HepG2 (cell line): ENCODE data around the gene NDUFAF8. TPM values are rescaled to one million over a fixed set of nuclear protein-coding genes. Genes with fewer than 3 reads are reported as not detected.

Source experiments
- AKNA ChIP-seq: sonication (generic); formaldehyde crosslinking; IDR thresholded peaks from 2 replicates; pipeline ENCODE4 v1.4.0; 2020; ENCODE audit warnings: missing genetic modification reagents, borderline replicate concordance
- ARNT2 ChIP-seq: sonication (generic); formaldehyde crosslinking; IDR thresholded peaks from 2 replicates; pipeline ENCODE4 v1.8.0; 2022; ENCODE audit warnings: mild to moderate bottlenecking, low read depth, missing genetic modification reagents, moderate library complexity
- ATF7 ChIP-seq, 2 experiments: fragments of 450-650 bp in 1 of 2; sonication (generic) in 1 of 2; formaldehyde crosslinking in 1 of 2; IDR thresholded peaks; 2 replicates each; pipeline versions ENCODE4 v1.4.0 to v1.6.1; 2016 to 2020; ENCODE audit warnings: antibody characterized with exemption in 1 of 2, mild to moderate bottlenecking in 1 of 2, missing genetic modification reagents in 1 of 2
- ATM ChIP-seq: fragments of 450-650 bp; IDR thresholded peaks from 2 replicates; pipeline ENCODE4 v1.7.1; 2017; ENCODE audit warnings: mild to moderate bottlenecking, borderline replicate concordance
- DMAP1 ChIP-seq: IDR thresholded peaks from 2 replicates; pipeline ENCODE4 v1.6.1; 2016
- ELF3 ChIP-seq: IDR thresholded peaks from 2 replicates; pipeline ENCODE4 v1.6.1; 2016; ENCODE audit warnings: missing genetic modification reagents, missing compliant biosample characterization
- FOXC1 ChIP-seq: sonication (generic); formaldehyde crosslinking; IDR thresholded peaks from 2 replicates; pipeline ENCODE4 v1.8.0; 2022; ENCODE audit warnings: mild to moderate bottlenecking, missing genetic modification reagents, borderline replicate concordance
- HMGXB4 ChIP-seq, 2 experiments: sonication (generic) in 1 of 2; formaldehyde crosslinking in 1 of 2; IDR thresholded peaks; 2 replicates each; pipeline versions ENCODE4 v1.4.0 to v1.6.1; 2018 to 2020; ENCODE audit warnings: missing genetic modification reagents in 2 of 2, borderline replicate concordance in 1 of 2, low read depth in 1 of 2, mild to moderate bottlenecking in 1 of 2, missing biosample characterization in 1 of 2
- IKZF5 ChIP-seq: IDR thresholded peaks from 2 replicates; pipeline ENCODE4 v1.6.1; 2018; ENCODE audit warnings: missing genetic modification reagents, mild to moderate bottlenecking, missing compliant biosample characterization
- JUN ChIP-seq: sonication (generic); formaldehyde crosslinking; IDR thresholded peaks from 2 replicates; pipeline ENCODE4 v1.4.0; 2020; ENCODE audit warnings: mild to moderate bottlenecking, missing genetic modification reagents
- MBNL3 ChIP-seq: fragments of 250-450 bp; sonication (Bioruptor Pico); conservative IDR thresholded peaks from 2 replicates; pipeline ENCODE4 v1.8.0; 2022; ENCODE audit warnings: mild to moderate bottlenecking, inconsistent platforms
- NBN ChIP-seq: fragments of 450-650 bp; conservative IDR thresholded peaks from 2 replicates; pipeline ENCODE4 v1.6.1; 2017
- NCOA5 ChIP-seq: sonication (generic); formaldehyde crosslinking; IDR thresholded peaks from 2 replicates; pipeline ENCODE4 v1.4.0; 2020; ENCODE audit warnings: missing genetic modification reagents
- NKX3-1 ChIP-seq: sonication (generic); formaldehyde crosslinking; IDR thresholded peaks from 2 replicates; pipeline ENCODE4 v1.5.0; 2020; ENCODE audit warnings: missing genetic modification reagents
- RBFOX2 ChIP-seq: fragments of 200-400 bp; formaldehyde crosslinking; IDR thresholded peaks from 2 replicates; pipeline ENCODE4 v1.6.1; 2017; ENCODE audit warnings: low read depth, mild to moderate bottlenecking, low read length
- SMARCC2 ChIP-seq: fragments of 450-650 bp; IDR thresholded peaks from 2 replicates; pipeline ENCODE4 v1.6.1; 2017; ENCODE audit warnings: antibody characterized with exemption, mild to moderate bottlenecking
- SP140L ChIP-seq: sonication (generic); formaldehyde crosslinking; IDR thresholded peaks from 2 replicates; pipeline ENCODE4 v1.4.0; 2020; ENCODE audit warnings: missing genetic modification reagents, borderline replicate concordance
- ZFP82 ChIP-seq: sonication (generic); formaldehyde crosslinking; IDR thresholded peaks from 2 replicates; pipeline ENCODE4 v1.5.1; 2020; ENCODE audit warnings: mild to moderate bottlenecking, missing genetic modification reagents, borderline replicate concordance
- ZNF414 ChIP-seq: sonication (generic); formaldehyde crosslinking; IDR thresholded peaks from 2 replicates; pipeline ENCODE4 v1.5.0; 2020; ENCODE audit warnings: missing genetic modification reagents
- ZNF564 ChIP-seq: sonication (generic); formaldehyde crosslinking; IDR thresholded peaks from 2 replicates; pipeline ENCODE4 v1.8.1; 2023; ENCODE audit warnings: mild to moderate bottlenecking, missing genetic modification reagents
- ZNF598 ChIP-seq: sonication (generic); formaldehyde crosslinking; IDR thresholded peaks from 2 replicates; pipeline ENCODE4 v1.5.1; 2020; ENCODE audit warnings: mild to moderate bottlenecking, missing genetic modification reagents, borderline replicate concordance
- polyA plus RNA-seq, 8 experiments: library from polyadenylated mRNA; depleted of rRNA in 3 of 8; stranded (reverse) in 7 of 8; unstranded in 1 of 8; fragments of >200 nt; fragmentation: Illumina TruSeq in 4 of 8; extraction: Trizol in 4 of 8; gene quantifications; 2 replicates each; pipeline versions ENCODE4 v1.2.1 to v1.2.3, GENCODE V29; 2011 to 2016; ENCODE audit warnings: low read depth in 4 of 8, missing spikeins in 1 of 8, mixed read lengths in 1 of 8; ENCODE audit not compliant: insufficient read depth in 1 of 8
- total RNA-seq, 5 experiments: library from RNA; depleted of rRNA; stranded (reverse); fragments of >200 nt; fragmentation: Illumina TruSeq; extraction: Trizol; gene quantifications; 2 replicates each; pipeline ENCODE4 v1.2.3, GENCODE V29; 2016; ENCODE audit warnings: low read depth in 1 of 5

Gene NDUFAF8
- total and polyA plus RNA-seq, 2 of the 13 experiments (the other 11 are each of a cell fraction or from before 2014, with no cell fraction given): 75.6 to 233 TPM

GRCh38 chr17:81241648-81242420 lies 2.7 kb downstream of the NDUFAF8 start (continued):
- TF ChIP-seq JUN: no peak; the same call in 1 of the 2 replicates
- no peak for TF ChIP-seq DMAP1
- TF ChIP-seq HMGXB4 (CRISPR knock-in tag; IDR thresholded peaks at IDR 0.05; ENCODE audit: borderline replicate concordance in 1 of 2, low read depth in 1 of 2): peak; percentile 64 to 69; a peak in 3 of 4 replicates
- no peak for TF ChIP-seq SP140L (CRISPR knock-in tag)
- TF ChIP-seq IKZF5: peak; percentile 52; the same call in 1 of the 2 replicates
- 0 out of 2 replicates have a peak, but pooled peaks have one; percentile 43 for TF ChIP-seq FOXC1
- no peak for TF ChIP-seq NBN
- TF ChIP-seq MBNL3 (CRISPR knock-in tag): no peak
- TF ChIP-seq ZNF598 (CRISPR knock-in tag): no peak
- TF ChIP-seq NCOA5 (CRISPR knock-in tag): no peak
- no peak for TF ChIP-seq AKNA (CRISPR knock-in tag)
- TF ChIP-seq RBFOX2: peak; percentile 82
- no peak for TF ChIP-seq ARNT2
- TF ChIP-seq ZNF564 (CRISPR knock-in tag): no peak
- no peak for TF ChIP-seq ZNF414
- no peak for TF ChIP-seq ATM
- no peak for TF ChIP-seq SMARCC2
- no peak for TF ChIP-seq ATF7 (IDR thresholded peaks at IDR 0.05)
- 0 out of 2 replicates have a peak, but pooled peaks have one; percentile 33 for TF ChIP-seq ATF7 (CRISPR knock-in tag; IDR thresholded peaks at IDR 0.05)
- no peak for TF ChIP-seq ZFP82 (CRISPR knock-in tag)
- 0 out of 2 replicates have a peak, but pooled peaks have one; percentile 29 for TF ChIP-seq ELF3 (CRISPR knock-in tag)
- no peak for TF ChIP-seq NKX3-1 (CRISPR knock-in tag)
